Osteoblast (primary cell): Measurements from ENCODE around the gene SERPINE3. TPM values are rescaled to one million over a fixed set of nuclear protein-coding genes. Genes with fewer than 3 reads are reported as not detected.

Source experiments
- DNase-seq: peaks from one replicate; pipeline ENCODE4 v3.0.0; 2011; ENCODE audit warnings: low spot score, mixed read lengths; ENCODE audit not compliant: insufficient read length; ENCODE audit errors: missing footprints
- H2AFZ ChIP-seq: 2 replicates; pipeline ENCODE4 v1.6.0; 2011; ENCODE audit warnings: mild to moderate bottlenecking, low read length
- H3K27ac ChIP-seq: 2 replicates; pipeline ENCODE4 v1.5.1; 2011; ENCODE audit warnings: mild to moderate bottlenecking, low read depth, low read length, moderate library complexity
- H3K27me3 ChIP-seq: 2 replicates; pipeline ENCODE4 v1.6.0; 2012; ENCODE audit warnings: mild to moderate bottlenecking, control low read depth, inconsistent platforms, low read length, moderate library complexity; ENCODE audit not compliant: insufficient read depth
- H3K36me3 ChIP-seq: 2 replicates; pipeline ENCODE4 v1.5.1; 2011; ENCODE audit warnings: mild to moderate bottlenecking, low read length, control low read depth, moderate library complexity; ENCODE audit not compliant: insufficient read depth
- H3K4me1 ChIP-seq: 2 replicates; pipeline ENCODE4 v1.5.1; 2011; ENCODE audit warnings: mild to moderate bottlenecking, low read length, control low read depth, moderate library complexity; ENCODE audit not compliant: insufficient read depth
- H3K4me2 ChIP-seq: 2 replicates; pipeline ENCODE4 v1.6.0; 2011; ENCODE audit warnings: mild to moderate bottlenecking, low read length; ENCODE audit not compliant: insufficient read depth
- H3K4me3 ChIP-seq: fragments of 200-600 bp; sonication (generic); 3 replicates; pipeline ENCODE4 v1.5.1; 2012; ENCODE audit warnings: mild to moderate bottlenecking, low read length, inconsistent platforms; ENCODE audit not compliant: insufficient read depth
- H3K79me2 ChIP-seq: 2 replicates; pipeline ENCODE4 v1.6.0; 2012; ENCODE audit warnings: mild to moderate bottlenecking, low read length, control low read depth, inconsistent platforms; ENCODE audit not compliant: insufficient read depth
- H3K9me3 ChIP-seq: 2 replicates; pipeline ENCODE4 v1.5.1; 2011; ENCODE audit warnings: low read depth, low read length, control low read depth
- H4K20me1 ChIP-seq: 2 replicates; pipeline ENCODE4 v1.6.0; 2012; ENCODE audit warnings: mild to moderate bottlenecking, low read length, control low read depth; ENCODE audit not compliant: insufficient read depth
- CTCF ChIP-seq: IDR thresholded peaks from 2 replicates; pipeline ENCODE4 v1.5.1; 2011; ENCODE audit warnings: mild to moderate bottlenecking, low read depth, low read length, moderate library complexity; ENCODE audit errors: extremely low read depth
- total RNA-seq: library from RNA; depleted of rRNA; stranded (reverse); fragments of >200 nt; gene quantifications from 2 replicates; pipeline ENCODE4 v1.2.3, GENCODE V29; 2012

The SERPINE3 gene
- total RNA-seq, 1 donor: not detected

DNA sequence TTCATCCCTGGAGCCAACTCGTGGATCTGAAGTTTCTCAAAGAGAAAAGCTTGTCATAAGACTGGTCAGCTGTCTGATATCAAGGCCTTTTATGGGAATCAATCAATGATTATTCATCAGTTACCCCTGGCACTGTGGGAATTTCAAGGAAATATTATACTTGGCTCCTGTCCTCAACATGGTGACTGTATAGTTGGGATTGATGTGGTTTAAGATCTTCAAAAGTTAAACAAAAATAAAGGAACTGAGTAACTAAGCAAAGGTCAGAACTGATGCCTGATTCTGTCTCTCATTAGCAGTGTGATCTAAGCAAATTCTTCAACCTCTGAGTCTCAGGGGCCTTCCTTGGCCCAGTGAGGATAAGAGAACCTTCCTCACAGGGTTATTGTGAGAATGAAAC lies 22.2 kb upstream of the SERPINE3 start:
- TF ChIP-seq CTCF: no peak
- Histone ChIP-seq H3K4me3 (no peak overlapping the region), H3K27ac (peak overlapping the region; percentile 84), H3K4me1 (peaks cover 42% of the 10 kb centered on the region), H4K20me1 (no peaks in the 10 kb centered on the region), H3K9me3 (no peaks in the 10 kb centered on the region), H3K36me3 (no peaks in the 10 kb centered on the region), H2AFZ (no peak overlapping the region), H3K27me3 (peaks cover 7% of the 10 kb centered on the region), H3K4me2 (no peak overlapping the region), H3K79me2 (no peaks in the 10 kb centered on the region)
- DNase-seq: peak; percentile 88

DNA sequence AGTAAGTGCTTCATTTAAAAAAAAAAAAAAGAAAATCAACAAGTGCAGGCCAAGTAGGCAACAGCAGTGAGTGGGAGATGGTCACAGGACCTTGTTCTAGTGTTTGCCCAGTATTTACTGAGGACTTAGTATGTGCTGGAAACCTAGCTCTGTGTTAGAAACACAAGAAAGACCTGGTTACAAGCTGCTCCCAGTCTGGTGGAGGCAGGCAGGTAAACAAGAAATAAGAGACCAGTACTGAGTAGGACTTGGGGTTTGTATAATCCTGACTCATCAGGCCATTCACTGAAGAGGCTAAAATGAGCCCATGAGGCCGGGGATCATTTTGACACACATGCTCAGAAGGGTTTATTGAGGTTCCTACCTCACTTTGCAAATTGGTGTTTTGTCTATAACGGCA lies 21.5 kb upstream of the SERPINE3 start:
- Histone ChIP-seq H3K36me3 (no peaks in the 10 kb centered on the region), H3K27me3 (peaks cover 4% of the 10 kb centered on the region), H3K4me1 (peaks cover 42% of the 10 kb centered on the region), H2AFZ (no peak overlapping the region), H4K20me1 (no peaks in the 10 kb centered on the region), H3K9me3 (no peaks in the 10 kb centered on the region), H3K27ac (peak overlapping the region; percentile 84), H3K4me3 (no peak overlapping the region), H3K4me2 (no peak overlapping the region), H3K79me2 (no peaks in the 10 kb centered on the region)
- DNase-seq: peak; percentile 57
- TF ChIP-seq CTCF: no peak

DNA sequence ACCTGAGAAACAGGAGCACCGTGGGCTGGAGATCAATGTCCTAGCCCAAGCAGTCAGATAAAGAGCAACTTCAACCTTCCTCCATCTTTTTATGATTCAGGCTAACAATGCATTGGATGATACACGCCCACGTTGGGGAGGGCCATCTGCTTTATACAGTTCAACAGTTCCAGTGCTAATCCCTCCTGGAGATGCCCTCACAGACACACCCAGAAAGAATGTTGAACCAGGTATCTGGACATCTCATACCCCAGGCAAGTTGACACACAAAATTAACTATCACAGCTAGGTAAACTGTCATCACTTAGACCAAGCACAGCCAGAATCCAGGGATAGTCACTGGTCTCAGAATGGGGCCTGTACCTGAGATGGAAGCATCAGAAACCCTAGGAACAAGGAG lies 20.6 kb upstream of the SERPINE3 start:
- TF ChIP-seq CTCF: no peak

GRCh38 chr13:51321836-51322235 lies 17.7 kb upstream of the SERPINE3 start:
- no peak for DNase-seq
- Histone ChIP-seq H3K27me3 (no peaks in the 10 kb centered on the region), H2AFZ (no peak overlapping the region), H3K4me2 (no peak overlapping the region), H3K79me2 (no peaks in the 10 kb centered on the region), H4K20me1 (no peaks in the 10 kb centered on the region), H3K4me3 (no peak overlapping the region), H3K4me1 (peaks cover 22% of the 10 kb centered on the region), H3K27ac (no peak overlapping the region), H3K36me3 (no peaks in the 10 kb centered on the region), H3K9me3 (no peaks in the 10 kb centered on the region)
- no peak for TF ChIP-seq CTCF

More for the DNA sequence above, 20.6 kb upstream of the SERPINE3 start:
- no peaks in the 10 kb centered on the region for H3K79me2 ChIP-seq
- H2AFZ ChIP-seq: no peak overlapping the region
- H3K36me3 ChIP-seq: no peaks in the 10 kb centered on the region
- no peaks in the 10 kb centered on the region for H3K27me3 ChIP-seq
- H3K4me3 ChIP-seq: no peak overlapping the region
- no peak for DNase-seq
- H3K27ac ChIP-seq: no peak overlapping the region
- peaks cover 42% of the 10 kb centered on the region for H3K4me1 ChIP-seq
- no peaks in the 10 kb centered on the region for H4K20me1 ChIP-seq
- H3K9me3 ChIP-seq: no peaks in the 10 kb centered on the region
- H3K4me2 ChIP-seq: no peak overlapping the region
